Measurements from ENCODE around the gene PTPRT. TPM values are rescaled to one million over a fixed set of nuclear protein-coding genes. Genes with fewer than 3 reads are reported as not detected.
"Not testable (repeated sequence)": the region's sequence is repeated elsewhere in the genome, so short reads cannot be mapped to it uniquely, and the experiment has no call there.

The PTPRT gene
- total RNA-seq, 6 experiments from 2014 or later: not detected

GRCh38 chr20:43176726-43177125 lies 13.0 kb downstream of the PTPRT start:
- Mint-ChIP-seq H3K27ac (no peak overlapping the region), H3K27me3 (ENCODE audit: insufficient read depth) (0 out of 2 replicates have a peak, but pooled peaks cover 2% of the 10 kb centered on the region), H3K9me3 (peaks cover 20% of the 10 kb centered on the region), H3K4me3 (no peak overlapping the region), H3K36me3 (ENCODE audit: low read depth) (no peaks in the 10 kb centered on the region), H3K4me1 (ENCODE audit: low read depth) (no peaks in the 10 kb centered on the region)
- TF ChIP-seq, protein P1, sequence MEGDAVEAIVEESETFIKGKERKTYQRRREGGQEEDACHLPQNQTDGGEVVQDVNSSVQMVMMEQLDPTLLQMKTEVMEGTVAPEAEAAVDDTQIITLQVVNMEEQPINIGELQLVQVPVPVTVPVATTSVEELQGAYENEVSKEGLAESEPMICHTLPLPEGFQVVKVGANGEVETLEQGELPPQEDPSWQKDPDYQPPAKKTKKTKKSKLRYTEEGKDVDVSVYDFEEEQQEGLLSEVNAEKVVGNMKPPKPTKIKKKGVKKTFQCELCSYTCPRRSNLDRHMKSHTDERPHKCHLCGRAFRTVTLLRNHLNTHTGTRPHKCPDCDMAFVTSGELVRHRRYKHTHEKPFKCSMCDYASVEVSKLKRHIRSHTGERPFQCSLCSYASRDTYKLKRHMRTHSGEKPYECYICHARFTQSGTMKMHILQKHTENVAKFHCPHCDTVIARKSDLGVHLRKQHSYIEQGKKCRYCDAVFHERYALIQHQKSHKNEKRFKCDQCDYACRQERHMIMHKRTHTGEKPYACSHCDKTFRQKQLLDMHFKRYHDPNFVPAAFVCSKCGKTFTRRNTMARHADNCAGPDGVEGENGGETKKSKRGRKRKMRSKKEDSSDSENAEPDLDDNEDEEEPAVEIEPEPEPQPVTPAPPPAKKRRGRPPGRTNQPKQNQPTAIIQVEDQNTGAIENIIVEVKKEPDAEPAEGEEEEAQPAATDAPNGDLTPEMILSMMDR (IDR thresholded peaks at IDR 0.05): no peak
- no peak for DNase-seq

- Mint-ChIP-seq H3K4me3 (no peak overlapping the region), H3K9me3 (peaks cover 17% of the 10 kb centered on the region), H3K27me3 (ENCODE audit: insufficient read depth) (peaks cover 4% of the 10 kb centered on the region; the same call in 1 of the 2 replicates), H3K4me1 (ENCODE audit: low read depth) (no peaks in the 10 kb centered on the region), H3K27ac (no peak overlapping the region), H3K36me3 (ENCODE audit: low read depth) (no peaks in the 10 kb centered on the region)
- TF ChIP-seq, protein P1 (IDR thresholded peaks at IDR 0.05): no peak
- no peak for DNase-seq
Observed at GRCh38 chr20:43171930-43172329, 17.8 kb downstream of the PTPRT start.

- Mint-ChIP-seq H3K27ac (no peak overlapping the region), H3K4me1 (ENCODE audit: low read depth) (no peaks in the 10 kb centered on the region), H3K4me3 (no peak overlapping the region), H3K9me3 (peaks cover 18% of the 10 kb centered on the region), H3K27me3 (ENCODE audit: insufficient read depth) (peaks cover 4% of the 10 kb centered on the region; the same call in 1 of the 2 replicates), H3K36me3 (ENCODE audit: low read depth) (no peaks in the 10 kb centered on the region)
- DNase-seq: no peak
- TF ChIP-seq, protein P1 (IDR thresholded peaks at IDR 0.05): no peak
Observed at GRCh38 chr20:43170771-43171170, 18.9 kb downstream of the PTPRT start.

DNA sequence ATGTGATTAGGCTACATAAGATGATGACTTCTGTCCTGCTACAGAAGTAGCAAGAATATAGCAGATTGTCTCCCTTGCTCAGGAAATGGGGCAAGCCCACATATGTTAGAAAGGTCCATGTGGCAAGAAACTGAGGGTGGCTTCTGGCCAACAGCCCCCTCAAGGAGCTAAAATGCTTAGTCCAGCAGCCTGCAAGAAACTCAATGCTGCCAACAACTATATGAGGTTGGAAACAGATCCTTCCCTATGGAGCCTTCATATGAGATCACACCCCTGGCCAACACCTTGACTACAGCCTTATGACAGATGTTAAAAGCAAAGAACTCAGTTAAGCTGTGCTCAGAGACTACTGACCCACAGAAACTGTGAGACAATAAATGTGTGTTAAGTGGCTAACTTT lies 22.1 kb downstream of the PTPRT start:
- TF ChIP-seq, protein P1 (IDR thresholded peaks at IDR 0.05): no peak
- no peaks in the 10 kb centered on the region for H3K36me3 Mint-ChIP-seq (ENCODE audit: low read depth)
- no peaks in the 10 kb centered on the region for H3K4me1 Mint-ChIP-seq (ENCODE audit: low read depth)
- H3K9me3 Mint-ChIP-seq: peaks cover 24% of the 10 kb centered on the region
- H3K27me3 Mint-ChIP-seq (ENCODE audit: insufficient read depth): peaks cover 2% of the 10 kb centered on the region; the same call in 1 of the 2 replicates
- no peak for DNase-seq
- no peak overlapping the region for H3K4me3 Mint-ChIP-seq
- H3K27ac Mint-ChIP-seq: no peak overlapping the region

- no peaks in the 10 kb centered on the region for H3K36me3 Mint-ChIP-seq (ENCODE audit: low read depth)
- TF ChIP-seq, protein P1 (IDR thresholded peaks at IDR 0.05): no peak
- H3K27me3 Mint-ChIP-seq (ENCODE audit: insufficient read depth): peaks cover 2% of the 10 kb centered on the region; the same call in 1 of the 2 replicates
- peaks cover 19% of the 10 kb centered on the region; the same call in 1 of the 2 replicates for H3K9me3 Mint-ChIP-seq
- DNase-seq: no peak
- no peaks in the 10 kb centered on the region for H3K4me1 Mint-ChIP-seq (ENCODE audit: low read depth)
- H3K4me3 Mint-ChIP-seq: no peak overlapping the region
- no peak overlapping the region for H3K27ac Mint-ChIP-seq
Observed at GRCh38 chr20:43167021-43167420, 22.7 kb downstream of the PTPRT start.

DNA sequence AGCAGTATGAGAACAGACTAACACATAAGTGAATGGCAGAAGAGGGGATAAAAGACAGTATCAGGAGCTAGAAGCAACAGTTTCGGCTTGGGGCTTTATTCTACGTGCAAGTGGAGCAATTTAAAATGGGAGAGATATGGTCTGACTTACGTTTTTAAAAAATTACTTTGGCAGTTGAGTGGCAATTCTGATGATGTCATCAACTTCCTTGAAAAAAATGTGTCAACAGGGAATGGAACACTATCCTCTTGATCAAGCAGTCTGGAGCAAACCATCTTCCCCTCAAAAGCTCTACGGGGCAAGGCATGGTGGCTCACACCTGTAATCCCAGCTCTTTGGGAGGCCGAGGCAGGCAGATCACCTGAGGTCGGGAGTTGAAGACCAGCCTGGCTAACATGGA lies 24.1 kb downstream of the PTPRT start:
- no peak for DNase-seq
- TF ChIP-seq, protein P1 (IDR thresholded peaks at IDR 0.05): no peak
- peaks cover 15% of the 10 kb centered on the region; the same call in 1 of the 2 replicates for H3K9me3 Mint-ChIP-seq
- no peaks in the 10 kb centered on the region for H3K27me3 Mint-ChIP-seq (ENCODE audit: insufficient read depth)
- no peak overlapping the region for H3K27ac Mint-ChIP-seq
- H3K4me3 Mint-ChIP-seq: no peak overlapping the region
- no peaks in the 10 kb centered on the region for H3K36me3 Mint-ChIP-seq (ENCODE audit: low read depth)
- H3K4me1 Mint-ChIP-seq (ENCODE audit: low read depth): no peaks in the 10 kb centered on the region

DNA sequence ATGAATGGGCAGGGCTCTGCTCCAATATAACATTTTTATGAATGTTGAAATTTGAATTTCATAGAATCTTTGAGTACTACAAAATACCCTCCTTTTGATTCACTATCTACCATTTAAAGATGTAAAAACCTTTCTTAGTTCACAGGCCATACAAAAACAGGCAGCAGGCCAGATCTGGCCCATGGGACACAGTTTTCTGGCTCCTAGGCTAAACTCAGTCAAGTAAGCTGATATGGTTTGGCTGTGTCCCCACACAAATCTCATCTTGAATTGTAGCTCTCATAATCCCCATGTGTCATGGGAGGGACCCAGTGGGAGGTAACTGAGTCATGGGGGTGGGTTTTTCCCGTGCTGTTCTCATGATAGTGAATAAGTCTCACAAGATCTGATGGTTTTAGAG lies 25.0 kb downstream of the PTPRT start:
- not testable (repeated sequence) for H3K27ac Mint-ChIP-seq; DNase-seq; H3K36me3 Mint-ChIP-seq (ENCODE audit: low read depth); H3K4me3 Mint-ChIP-seq; H3K27me3 Mint-ChIP-seq (ENCODE audit: insufficient read depth); H3K4me1 Mint-ChIP-seq (ENCODE audit: low read depth)
- H3K9me3 Mint-ChIP-seq: peaks cover 18% of the 10 kb centered on the region; the same call in 1 of the 2 replicates
